Measurements from ENCODE around the gene SOCS7.

Gene SOCS7

DNA sequence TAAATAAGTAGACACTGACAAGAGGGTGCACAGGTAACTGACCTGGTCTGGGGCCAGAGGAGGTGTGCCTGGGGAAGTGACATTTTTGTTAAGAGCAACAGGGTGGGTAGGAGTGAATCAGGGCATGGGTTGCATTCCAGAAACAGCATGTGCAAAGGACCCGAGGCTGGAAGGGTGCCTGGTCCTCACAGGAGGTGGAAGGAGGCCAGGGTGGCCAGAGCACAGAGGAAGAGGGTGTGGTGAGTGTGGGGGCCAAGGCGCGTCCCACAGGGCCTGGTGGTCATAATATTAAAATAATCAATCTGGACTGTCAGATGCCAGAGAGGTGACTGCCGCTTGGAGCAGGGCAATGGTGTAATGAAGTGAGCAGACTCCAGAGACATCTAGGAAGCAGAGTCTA, 90.9 kb downstream of the SOCS7 start:
- DNase-seq, result no peak

DNA sequence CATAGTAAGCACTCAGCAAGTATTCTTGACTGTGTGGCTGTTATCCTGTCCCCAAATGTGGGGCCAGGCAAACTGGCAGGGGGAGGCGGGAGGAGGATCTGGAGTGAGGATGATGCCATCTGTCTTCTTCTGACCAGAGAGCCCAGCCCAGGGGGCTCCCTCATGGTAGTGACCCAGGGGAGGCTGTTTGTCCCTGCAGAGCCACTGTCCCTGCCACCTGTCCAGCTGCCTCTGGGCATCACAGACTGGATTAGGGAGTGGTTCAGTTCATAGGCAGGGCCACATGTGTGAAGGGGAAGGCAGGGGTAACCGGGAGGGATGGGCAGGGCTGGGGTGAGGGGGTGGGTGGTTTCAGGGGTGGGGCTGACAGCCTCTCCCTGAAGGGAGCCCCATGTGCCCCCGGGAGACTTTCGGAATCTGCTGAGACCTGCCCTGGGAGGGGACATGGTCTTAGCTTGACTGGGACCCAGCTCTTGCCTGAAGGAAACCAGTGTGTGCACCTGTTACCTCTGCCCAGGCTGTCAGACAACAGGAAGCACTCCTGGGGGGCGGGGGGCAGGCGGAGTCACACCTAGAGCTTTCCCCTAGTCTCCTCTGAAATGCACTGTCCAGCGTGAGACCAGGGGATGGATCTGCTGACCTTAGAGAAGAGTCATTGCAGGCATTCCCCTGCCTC, 91.8 kb downstream of the SOCS7 start:
- DNase-seq, result no peak

DNA sequence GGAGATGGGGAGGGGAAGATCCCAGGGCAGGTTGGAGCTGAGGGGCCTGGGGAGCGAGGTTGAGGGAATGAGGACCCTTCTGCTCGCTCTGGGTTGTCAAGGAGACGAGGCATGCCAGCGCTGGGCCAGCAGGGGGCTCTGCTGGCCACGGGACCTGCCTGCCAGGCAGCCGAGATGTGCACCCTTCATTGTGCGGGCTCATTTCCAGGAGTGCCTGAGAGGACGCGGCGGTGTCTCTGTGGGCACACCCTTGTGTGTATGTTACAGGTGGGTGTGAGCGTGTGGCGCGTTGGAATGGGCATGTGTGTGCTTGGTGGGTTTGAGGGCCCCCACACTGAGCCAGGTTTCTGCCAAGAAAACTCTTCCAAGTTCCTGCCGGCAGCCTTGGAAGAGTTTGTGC, 92.5 kb downstream of the SOCS7 start:
- DNase-seq, result peak; percentile 62

DNA sequence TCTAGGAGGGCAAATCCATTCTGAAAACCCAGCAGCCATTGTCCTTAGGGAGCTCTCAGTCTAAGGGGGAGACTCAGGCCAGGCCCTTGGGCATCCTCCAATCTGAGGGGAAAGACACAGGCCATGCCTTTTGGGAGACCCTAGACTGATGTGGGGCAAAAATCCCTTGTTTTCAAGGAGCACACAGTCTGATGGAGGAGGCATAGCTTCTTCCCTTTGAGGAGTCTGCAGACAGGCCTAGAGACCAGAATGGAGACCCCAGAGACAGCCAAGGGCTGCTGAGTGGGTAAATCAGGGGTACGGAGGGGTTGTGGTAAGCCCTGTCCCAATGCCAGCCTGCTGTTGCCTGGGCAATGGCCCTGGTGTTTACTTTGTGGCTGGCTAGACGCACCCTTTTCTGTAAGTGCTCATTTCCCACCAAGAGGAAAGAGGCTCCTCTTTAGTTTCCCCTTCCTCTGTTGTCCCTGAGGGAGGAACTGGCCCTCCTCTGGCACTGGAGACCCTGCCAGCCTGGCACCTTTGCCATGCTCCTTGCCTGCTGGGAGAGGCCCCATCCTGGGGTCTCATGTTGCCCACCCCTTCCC, 96.0 kb downstream of the SOCS7 start:
- no peak for DNase-seq

DNA sequence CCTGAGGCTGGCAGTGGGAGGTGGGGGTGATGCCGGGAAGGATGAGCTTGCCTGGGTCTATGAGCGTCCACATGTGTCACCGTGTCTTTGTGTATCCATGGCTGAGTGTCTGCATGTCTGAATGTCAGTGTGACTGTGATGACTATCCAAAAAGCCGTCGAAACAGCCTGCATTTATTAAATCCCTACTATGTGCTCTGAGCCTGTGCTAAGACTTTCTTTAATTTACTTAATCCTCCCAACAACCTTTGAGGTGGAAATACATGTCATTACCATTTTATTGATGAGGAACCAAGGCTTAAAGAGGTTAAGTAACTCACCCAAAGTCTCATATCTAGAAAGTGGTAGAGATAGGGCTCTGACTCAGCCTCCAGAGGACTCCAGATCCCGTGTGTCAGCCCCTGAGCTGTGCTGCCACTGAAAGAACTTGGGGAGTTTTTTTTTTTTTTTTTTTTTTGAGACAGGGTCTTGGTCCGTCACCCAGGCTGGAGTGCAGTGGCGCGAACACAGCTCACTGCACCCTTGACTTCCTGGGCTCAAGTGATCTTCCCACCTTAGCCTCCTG, 96.6 kb downstream of the SOCS7 start:
- DNase-seq, result no peak

DNA sequence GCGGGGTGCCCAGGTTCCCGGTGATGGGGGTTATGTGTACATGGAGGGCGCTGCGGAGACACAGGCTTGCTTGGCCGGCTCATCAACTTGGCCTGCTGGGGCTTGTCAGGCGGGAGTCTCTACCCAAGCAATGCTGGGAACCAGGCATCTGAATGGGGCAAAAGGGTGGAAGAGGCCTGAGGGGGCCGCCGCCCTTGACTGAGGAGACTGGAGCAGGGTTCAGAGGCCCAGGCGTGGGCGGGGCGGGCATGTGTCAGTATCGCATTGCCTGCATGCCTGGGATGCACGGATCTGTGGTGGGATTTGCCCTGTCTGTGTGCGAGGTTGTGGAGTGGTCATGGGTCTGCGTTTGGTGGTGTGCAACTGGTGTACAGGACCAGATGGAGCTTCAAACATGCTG, 97.7 kb downstream of the SOCS7 start:
- no peak for DNase-seq

DNA sequence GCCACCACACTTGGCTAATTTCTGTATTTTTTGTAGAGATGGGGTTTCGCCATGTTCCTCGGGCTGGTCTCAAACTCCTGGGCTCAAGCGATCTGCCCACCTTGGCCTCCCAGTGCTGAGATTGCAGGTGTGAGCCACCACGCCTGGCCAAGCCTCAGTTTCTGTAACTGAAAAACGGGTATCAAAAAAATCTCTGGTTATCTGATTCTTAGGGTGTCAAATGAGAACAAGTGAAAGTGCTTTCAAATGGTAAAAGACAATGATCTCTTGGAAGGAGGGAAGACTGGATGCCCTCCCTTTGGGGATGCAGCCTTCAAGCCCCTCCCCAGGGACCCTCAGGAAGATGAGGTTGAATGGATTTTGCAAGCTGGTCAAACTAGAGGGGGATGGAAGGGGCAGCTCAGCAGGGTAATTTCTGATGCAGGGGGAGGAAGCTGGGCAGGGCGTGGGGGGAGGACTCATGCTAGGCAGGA, 98.9 kb downstream of the SOCS7 start:
- DNase-seq, result no peak

DNA sequence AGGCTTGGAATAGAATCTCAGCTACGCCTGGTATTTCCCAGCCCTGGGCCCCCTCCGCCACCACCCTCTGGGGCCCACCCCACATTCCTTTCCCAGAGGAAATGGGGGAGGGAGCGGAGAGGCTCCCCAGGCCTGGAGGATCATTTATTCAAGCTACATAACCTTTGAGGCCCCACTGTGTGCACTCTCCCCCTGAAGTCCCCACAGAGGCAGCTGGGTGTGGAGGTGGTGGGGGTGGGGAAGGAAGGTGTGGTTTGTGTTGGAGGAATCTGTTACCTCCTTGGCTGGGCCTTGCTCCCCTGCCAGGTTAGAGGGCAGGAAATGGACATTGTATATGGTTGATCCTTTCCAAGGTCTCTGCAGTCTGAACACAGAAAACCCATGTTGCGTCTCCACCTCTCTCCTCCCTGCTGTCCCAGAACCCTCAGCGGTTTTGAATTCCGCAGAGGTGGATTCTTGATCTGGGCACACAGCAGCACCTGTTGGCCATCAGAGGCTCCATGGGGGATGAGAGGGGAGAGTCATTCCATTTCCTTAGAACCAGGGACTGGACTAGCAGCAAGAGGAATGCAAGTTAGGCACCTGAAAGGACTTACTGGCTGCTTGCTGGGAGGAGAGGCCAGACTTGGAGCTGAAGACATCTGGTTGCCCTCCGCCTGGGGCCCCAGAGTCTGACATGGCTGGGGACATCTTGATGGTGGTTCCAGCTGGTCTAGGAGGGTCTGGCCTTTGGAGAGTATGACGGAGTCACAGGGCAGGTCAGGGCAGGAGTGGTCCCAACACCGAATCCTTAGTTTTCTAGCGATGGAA, 99.6 kb downstream of the SOCS7 start:
- no peak for DNase-seq

DNA sequence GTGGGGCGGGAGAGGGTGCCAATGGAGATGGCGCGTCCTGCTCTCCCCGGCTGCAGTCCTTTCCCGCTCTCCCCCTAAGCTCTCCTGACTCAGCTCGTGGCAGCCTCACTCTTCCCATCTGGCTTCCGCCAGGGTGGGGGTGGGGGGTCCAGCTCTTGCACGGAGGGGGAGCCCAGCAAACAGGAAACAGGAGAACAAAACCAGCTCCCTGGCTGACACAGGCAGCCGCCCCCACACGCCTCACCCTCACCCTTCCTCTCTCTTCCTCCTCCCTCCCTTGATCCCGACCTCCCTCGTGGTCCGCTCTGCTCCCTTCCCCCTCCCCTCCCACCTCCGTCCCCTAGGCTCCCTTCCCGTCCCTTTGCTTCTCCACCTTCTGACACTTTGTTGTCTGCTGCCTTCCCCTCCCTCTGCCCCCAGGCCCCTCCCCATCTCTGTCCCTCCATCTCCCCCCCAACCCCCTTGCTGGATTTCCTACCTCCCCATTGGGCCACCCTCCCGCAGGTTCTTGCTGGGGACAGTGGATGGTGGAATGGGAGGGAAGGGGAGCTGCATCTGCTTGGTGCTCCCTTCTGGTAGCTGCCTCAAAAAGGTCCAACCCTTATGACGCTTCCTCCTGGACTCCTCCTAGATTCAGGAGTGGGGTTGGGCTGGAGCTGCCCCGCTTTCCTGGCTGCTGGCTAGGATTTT, 100.3 kb downstream of the SOCS7 start:
- no peak for DNase-seq

DNA sequence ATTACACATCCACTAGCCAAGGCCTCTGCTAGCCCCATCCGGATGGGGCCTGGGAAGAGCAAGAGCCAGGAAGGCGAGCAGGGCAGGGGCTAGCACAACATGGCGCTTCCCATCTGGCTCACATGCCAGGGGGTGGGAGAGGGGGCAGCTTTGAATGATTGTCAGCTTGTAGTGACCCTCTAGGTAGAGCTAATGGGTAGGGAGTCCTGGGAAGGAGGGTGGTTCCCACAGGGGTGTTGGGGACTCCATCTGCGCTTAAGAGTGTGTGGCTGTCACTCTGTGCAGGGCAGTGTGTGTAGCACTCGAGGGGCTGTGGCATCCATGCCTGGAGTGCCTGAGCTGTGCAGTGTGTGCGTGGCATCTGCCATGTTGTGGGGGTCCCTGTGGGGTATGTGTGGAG, 101.1 kb downstream of the SOCS7 start:
- DNase-seq, result no peak

DNA sequence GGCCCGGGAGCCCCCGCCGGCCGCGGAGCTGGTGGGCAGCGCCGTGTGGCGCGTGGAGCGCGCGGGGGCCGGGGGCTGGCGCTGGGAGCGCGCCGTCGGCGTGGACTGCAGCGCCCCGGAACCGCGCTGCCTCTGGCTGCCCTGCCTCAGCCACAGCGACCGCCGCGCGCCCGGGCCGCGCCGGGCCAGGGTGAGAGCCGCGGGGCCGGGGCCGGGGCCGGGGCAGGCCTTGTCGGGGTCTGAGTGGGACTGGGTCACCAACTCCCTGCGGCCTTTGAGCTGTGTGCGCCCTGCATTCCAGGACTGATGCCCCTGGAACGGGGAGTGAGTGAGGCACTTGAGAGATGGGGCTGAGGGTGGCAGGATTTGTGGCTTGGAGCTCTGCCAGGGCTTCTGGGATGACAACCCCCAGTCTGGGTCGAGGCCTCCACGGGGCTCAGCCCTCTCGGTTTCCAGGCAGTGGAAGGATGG, 102.3 kb downstream of the SOCS7 start:
- DNase-seq, result no peak

DNA sequence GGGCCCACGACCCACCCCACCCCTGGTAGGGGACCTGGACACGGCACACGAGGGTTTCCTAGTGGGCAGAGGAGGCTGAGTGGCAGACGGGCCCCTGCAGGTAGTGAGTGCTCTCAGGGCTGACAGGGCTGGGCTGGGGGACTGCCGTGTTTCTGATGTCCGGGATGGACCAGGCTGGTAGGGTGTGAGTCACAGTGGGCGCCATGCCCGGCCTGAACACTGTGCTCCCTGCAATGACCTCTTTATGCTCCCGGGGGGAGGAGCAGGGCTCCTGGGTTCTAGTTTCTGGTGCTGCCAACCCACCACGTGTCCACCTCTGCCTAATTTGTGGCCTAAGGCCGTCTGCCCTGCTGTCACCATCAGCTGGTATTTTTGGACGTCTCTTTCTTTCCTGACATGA, 102.9 kb downstream of the SOCS7 start:
- no peak for DNase-seq

Data from activated CD4-positive, alpha-beta T cell treated with anti-CD3 and anti-CD28 coated beads, Interleukin-2, Interleukin-6, amounts not matched to agents 100 ng/mL and 50 ng/mL, durations not matched to agents 16 hours and 8 hours (primary cell).